Gastrocnemius medialis (tissue), 4 donors: ENCODE measurements around the gene IGFL2. TPM values are rescaled to one million over a fixed set of nuclear protein-coding genes. Genes with fewer than 3 reads are reported as not detected.

Experiments used
- ATAC-seq, 2 donors: fragments of 150-250 bp; one replicate each; pipeline ENCODE4 v1.9.1; 2016
- DNase-seq, 2 donors: peaks; one replicate each; pipeline ENCODE4 v3.0.0-alpha.2; 2019
- H3K27ac ChIP-seq, 4 donors: fragments of 200-600 bp; sonication (generic); 1 replicate in 1 of 4; 2 replicates in 3 of 4; pipeline ENCODE4 v1.5.1; 2016 to 2018; ENCODE audit warnings: mild to moderate bottlenecking in 2 of 4, moderate library complexity in 1 of 4
- H3K27me3 ChIP-seq, 3 donors: fragments of 200-600 bp; sonication (generic) in 2 of 3; 1 replicate in 1 of 3; 2 replicates in 2 of 3; pipeline versions ENCODE4 v1.5.1 to v1.6.0; 2016 to 2019; ENCODE audit warnings: mild to moderate bottlenecking in 1 of 3, moderate library complexity in 1 of 3
- H3K36me3 ChIP-seq, 2 donors: fragments of 200-600 bp; sonication (generic) in 1 of 2; one replicate each; pipeline ENCODE4 v1.5.1; 2017 to 2018
- H3K4me1 ChIP-seq, 2 donors: fragments of 200-600 bp; sonication (generic) in 1 of 2; one replicate each; pipeline ENCODE4 v1.5.1; 2016 to 2017; ENCODE audit warnings: mild to moderate bottlenecking in 2 of 2
- H3K4me3 ChIP-seq, 4 donors: fragments of 200-600 bp; sonication (generic) in 3 of 4; 1 replicate in 1 of 4; 2 replicates in 3 of 4; pipeline ENCODE4 v1.5.1; 2016 to 2019; ENCODE audit warnings: mild to moderate bottlenecking in 2 of 4
- H3K9me3 ChIP-seq, 3 donors: fragments of 200-600 bp; sonication (generic) in 2 of 3; 1 replicate in 1 of 3; 2 replicates in 2 of 3; pipeline ENCODE4 v1.5.1; 2016 to 2019
- POLR2A ChIP-seq, 2 donors: fragments of 450-650 bp; IDR thresholded peaks; one replicate each; pipeline ENCODE4 v1.6.1; 2017; ENCODE audit warnings: antibody characterized with exemption in 2 of 2, mild to moderate bottlenecking in 2 of 2, moderate library complexity in 2 of 2
- in situ Hi-C, 4 donors: fragments of 200-750 bp; cut with MboI; loops; one replicate each; pipeline versions ENCODE4 v1.15.0 to v1.8.0; 2017; ENCODE audit warnings: low sequenced_read_pairs in 4 of 4
- intact Hi-C: fragments of 100-400 bp; cut with DNase I; formaldehyde crosslinking; loops from one replicate; pipeline ENCODE4 v1.15.1; 2023; ENCODE audit warnings: low total_unique reads
- total RNA-seq, 4 donors: library from RNA; depleted of rRNA; stranded (reverse); fragments of >200 nt; gene quantifications; one replicate each; pipeline versions ENCODE4 v1.1.0 to v1.2.3, GENCODE V29; 2016
- TF ChIP-seq, protein P1 (sequence below), 5 experiments: fragments of 450-650 bp in 3 of 5; fragments of 200-600 bp in 2 of 5; sonication (generic) in 2 of 5; IDR thresholded peaks in 4 of 5; conservative IDR thresholded peaks in 1 of 5; 1 replicate in 4 of 5; 2 replicates in 1 of 5; pipeline ENCODE4 v1.5.1; 2016 to 2019; ENCODE audit warnings: antibody characterized with exemption in 5 of 5, mild to moderate bottlenecking in 3 of 5, moderate library complexity in 3 of 5

IGFL2 gene
- total RNA-seq, 4 donors from 2014 or later = not detected

- TF ChIP-seq, protein P1, sequence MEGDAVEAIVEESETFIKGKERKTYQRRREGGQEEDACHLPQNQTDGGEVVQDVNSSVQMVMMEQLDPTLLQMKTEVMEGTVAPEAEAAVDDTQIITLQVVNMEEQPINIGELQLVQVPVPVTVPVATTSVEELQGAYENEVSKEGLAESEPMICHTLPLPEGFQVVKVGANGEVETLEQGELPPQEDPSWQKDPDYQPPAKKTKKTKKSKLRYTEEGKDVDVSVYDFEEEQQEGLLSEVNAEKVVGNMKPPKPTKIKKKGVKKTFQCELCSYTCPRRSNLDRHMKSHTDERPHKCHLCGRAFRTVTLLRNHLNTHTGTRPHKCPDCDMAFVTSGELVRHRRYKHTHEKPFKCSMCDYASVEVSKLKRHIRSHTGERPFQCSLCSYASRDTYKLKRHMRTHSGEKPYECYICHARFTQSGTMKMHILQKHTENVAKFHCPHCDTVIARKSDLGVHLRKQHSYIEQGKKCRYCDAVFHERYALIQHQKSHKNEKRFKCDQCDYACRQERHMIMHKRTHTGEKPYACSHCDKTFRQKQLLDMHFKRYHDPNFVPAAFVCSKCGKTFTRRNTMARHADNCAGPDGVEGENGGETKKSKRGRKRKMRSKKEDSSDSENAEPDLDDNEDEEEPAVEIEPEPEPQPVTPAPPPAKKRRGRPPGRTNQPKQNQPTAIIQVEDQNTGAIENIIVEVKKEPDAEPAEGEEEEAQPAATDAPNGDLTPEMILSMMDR (IDR thresholded peaks at IDR 0.05 in 4 of 5, conservative IDR thresholded peaks at IDR 0.05 in 1 of 5) = no peak
- TF ChIP-seq POLR2A (IDR thresholded peaks at IDR 0.05) = no peak
- DNase-seq (no peak), ATAC-seq (no peak)
- H3K27ac ChIP-seq = no peak overlapping the region
- no peaks in the 10 kb centered on the region for H3K36me3 ChIP-seq
- in situ Hi-C loops = no loop called here
- no peaks in the 10 kb centered on the region for H3K9me3 ChIP-seq
- peaks cover 0 to 5% (median 5%) of the 10 kb centered on the region in 3 donors for H3K27me3 ChIP-seq
- intact Hi-C loops = no loop called here
- H3K4me1 ChIP-seq = no peaks in the 10 kb centered on the region
- no peak overlapping the region for H3K4me3 ChIP-seq
Measured at GRCh38 chr19:46176116-46176860, 28.2 kb downstream of the IGFL2 start.

GRCh38 chr19:46179076-46179759 lies 31.2 kb downstream of the IGFL2 start:
- intact Hi-C loops (no loop called here), in situ Hi-C loops (no loop called here)
- TF ChIP-seq, protein P1 (IDR thresholded peaks at IDR 0.05 in 4 of 5, conservative IDR thresholded peaks at IDR 0.05 in 1 of 5) = no peak
- TF ChIP-seq POLR2A (IDR thresholded peaks at IDR 0.05) = no peak
- ATAC-seq (no peak), DNase-seq (no peak)
- no peak overlapping the region for H3K27ac ChIP-seq
- no peaks in the 10 kb centered on the region for H3K4me1 ChIP-seq
- H3K36me3 ChIP-seq = no peaks in the 10 kb centered on the region
- H3K27me3 ChIP-seq = peaks cover 0 to 8% (median 5%) of the 10 kb centered on the region in 3 donors
- H3K4me3 ChIP-seq = no peak overlapping the region
- H3K9me3 ChIP-seq = no peaks in the 10 kb centered on the region

DNA sequence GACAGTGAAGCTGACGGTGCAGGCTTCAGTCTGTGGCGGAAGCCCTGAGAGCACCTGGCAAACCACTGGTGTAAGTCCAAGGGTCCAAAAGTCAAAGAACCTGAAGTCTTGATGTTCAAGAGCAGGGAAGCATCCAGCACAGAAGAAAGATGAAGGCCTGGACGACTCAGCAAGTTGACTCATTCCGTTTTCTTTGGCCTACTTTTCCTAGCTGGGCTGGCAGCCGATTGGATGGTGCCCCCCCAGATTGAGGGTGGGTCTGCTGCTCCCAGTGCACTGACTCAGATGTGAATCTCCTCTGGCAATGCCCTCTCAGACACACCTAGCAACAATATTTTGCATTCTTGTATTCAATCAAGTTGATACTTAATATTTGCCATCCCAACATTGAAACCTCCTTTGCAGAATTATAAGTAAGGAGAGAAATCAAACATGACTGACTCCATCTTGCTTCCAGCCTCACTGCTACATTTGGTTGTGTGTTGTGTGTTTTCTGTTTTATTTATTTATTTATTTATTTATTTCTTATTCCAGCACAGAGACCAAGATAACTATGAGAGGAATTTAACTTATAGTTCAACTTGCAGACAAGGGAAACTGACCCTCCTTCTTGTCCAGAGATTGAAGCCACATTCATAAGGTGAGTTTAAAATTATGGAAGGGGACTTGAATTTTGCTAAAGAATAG lies 32.8 kb downstream of the IGFL2 start:
- DNase-seq (no peak), ATAC-seq (no peak)
- Histone ChIP-seq H3K27me3 (peaks cover 0 to 8% (median 3%) of the 10 kb centered on the region in 3 donors), H3K9me3 (no peaks in the 10 kb centered on the region), H3K36me3 (no peaks in the 10 kb centered on the region), H3K4me3 (no peak overlapping the region), H3K27ac (no peak overlapping the region), H3K4me1 (no peaks in the 10 kb centered on the region)
- TF ChIP-seq POLR2A (IDR thresholded peaks at IDR 0.05) = no peak
- TF ChIP-seq, protein P1 (IDR thresholded peaks at IDR 0.05 in 4 of 5, conservative IDR thresholded peaks at IDR 0.05 in 1 of 5) = no peak
- in situ Hi-C loops = loop anchor here in 1 of 4 donors (10.0 kb wide), 1 partner anchor 96 kb away; no protein-coding TSS in a partner anchor
- intact Hi-C loops = no loop called here

DNA sequence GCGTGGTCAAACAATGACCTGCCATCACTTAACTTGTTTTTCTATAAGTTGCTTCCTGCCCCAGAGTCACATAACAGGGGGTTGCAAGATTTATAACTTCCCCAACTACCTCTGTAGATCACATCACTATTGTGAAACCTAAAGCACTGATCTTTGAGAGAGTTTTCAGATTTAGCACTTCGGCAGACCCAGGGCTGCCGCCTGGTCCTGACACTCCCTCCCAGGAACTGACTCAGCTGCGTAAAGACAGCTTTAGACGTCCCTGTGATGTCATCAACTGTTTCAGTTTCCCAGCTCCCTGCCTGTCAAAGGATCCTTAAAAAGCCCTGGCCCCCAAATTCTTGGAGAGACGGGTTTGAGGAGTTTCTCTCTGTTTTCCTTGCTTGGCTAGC lies 33.3 kb downstream of the IGFL2 start:
- H3K9me3 ChIP-seq = no peaks in the 10 kb centered on the region
- H3K4me1 ChIP-seq = no peaks in the 10 kb centered on the region
- TF ChIP-seq, protein P1 (IDR thresholded peaks at IDR 0.05 in 4 of 5, conservative IDR thresholded peaks at IDR 0.05 in 1 of 5) = no peak
- TF ChIP-seq POLR2A (IDR thresholded peaks at IDR 0.05) = no peak
- DNase-seq (no peak), ATAC-seq (no peak)
- H3K4me3 ChIP-seq = no peak overlapping the region
- H3K27me3 ChIP-seq = peaks cover 0 to 6% (median 5%) of the 10 kb centered on the region in 3 donors
- in situ Hi-C loops = loop anchor here in 1 of 4 donors (10.0 kb wide), 1 partner anchor 97 kb away; no protein-coding TSS in a partner anchor
- intact Hi-C loops = no loop called here
- no peaks in the 10 kb centered on the region for H3K36me3 ChIP-seq
- no peak overlapping the region for H3K27ac ChIP-seq
